ENCODE data around the gene RBM33. TPM values are rescaled to one million over a fixed set of nuclear protein-coding genes. Genes with fewer than 3 reads are reported as not detected.

RBM33 gene
- total and polyA plus RNA-seq, 2 of the 13 experiments (the other 11 are each of a cell fraction or from before 2014, with no cell fraction given) = 12.4 to 28.9 TPM

DNA sequence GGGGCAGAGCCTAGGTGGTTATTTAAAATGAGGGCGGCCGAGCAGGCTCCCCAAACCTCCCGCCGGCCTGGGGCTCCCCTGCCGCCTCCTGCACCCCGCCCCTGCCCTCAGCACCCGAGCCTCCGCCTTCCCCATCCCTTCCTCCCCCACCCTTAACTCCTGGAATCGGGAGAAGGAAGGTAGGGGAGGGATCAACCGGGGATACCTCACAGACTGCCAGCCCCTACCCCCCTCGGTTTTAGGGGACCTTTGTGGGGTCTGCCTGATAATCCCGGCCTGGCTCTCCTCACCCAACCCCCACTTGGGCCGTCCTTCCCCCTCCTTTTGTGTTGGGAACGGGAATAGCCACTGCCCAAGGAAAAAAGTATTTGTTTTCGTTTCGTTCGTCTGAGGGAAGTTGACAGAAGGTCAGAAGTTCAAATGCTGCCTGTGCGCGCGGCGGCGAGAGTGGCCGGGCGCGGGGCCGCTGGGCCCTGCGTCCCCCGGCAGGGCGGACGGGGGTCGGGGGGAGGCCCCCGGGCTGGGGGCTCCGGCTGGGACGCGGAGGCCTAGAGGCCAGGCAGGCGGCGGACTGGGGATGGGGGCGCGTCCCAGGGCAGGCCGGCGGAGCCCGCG, 165.0 kb downstream of the RBM33 start (continued):
- TF ChIP-seq, protein P1, sequence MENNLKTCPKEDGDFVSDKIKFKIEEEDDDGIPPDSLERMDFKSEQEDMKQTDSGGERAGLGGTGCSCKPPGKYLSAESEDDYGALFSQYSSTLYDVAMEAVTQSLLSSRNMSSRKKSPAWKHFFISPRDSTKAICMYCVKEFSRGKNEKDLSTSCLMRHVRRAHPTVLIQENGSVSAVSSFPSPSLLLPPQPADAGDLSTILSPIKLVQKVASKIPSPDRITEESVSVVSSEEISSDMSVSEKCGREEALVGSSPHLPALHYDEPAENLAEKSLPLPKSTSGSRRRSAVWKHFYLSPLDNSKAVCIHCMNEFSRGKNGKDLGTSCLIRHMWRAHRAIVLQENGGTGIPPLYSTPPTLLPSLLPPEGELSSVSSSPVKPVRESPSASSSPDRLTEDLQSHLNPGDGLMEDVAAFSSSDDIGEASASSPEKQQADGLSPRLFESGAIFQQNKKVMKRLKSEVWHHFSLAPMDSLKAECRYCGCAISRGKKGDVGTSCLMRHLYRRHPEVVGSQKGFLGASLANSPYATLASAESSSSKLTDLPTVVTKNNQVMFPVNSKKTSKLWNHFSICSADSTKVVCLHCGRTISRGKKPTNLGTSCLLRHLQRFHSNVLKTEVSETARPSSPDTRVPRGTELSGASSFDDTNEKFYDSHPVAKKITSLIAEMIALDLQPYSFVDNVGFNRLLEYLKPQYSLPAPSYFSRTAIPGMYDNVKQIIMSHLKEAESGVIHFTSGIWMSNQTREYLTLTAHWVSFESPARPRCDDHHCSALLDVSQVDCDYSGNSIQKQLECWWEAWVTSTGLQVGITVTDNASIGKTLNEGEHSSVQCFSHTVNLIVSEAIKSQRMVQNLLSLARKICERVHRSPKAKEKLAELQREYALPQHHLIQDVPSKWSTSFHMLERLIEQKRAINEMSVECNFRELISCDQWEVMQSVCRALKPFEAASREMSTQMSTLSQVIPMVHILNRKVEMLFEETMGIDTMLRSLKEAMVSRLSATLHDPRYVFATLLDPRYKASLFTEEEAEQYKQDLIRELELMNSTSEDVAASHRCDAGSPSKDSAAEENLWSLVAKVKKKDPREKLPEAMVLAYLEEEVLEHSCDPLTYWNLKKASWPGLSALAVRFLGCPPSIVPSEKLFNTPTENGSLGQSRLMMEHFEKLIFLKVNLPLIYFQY (CRISPR knock-in tag; IDR thresholded peaks at IDR 0.05; ENCODE audit: borderline replicate concordance) = no peak
- TF ChIP-seq, protein P2, sequence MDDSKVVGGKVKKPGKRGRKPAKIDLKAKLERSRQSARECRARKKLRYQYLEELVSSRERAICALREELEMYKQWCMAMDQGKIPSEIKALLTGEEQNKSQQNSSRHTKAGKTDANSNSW (CRISPR knock-in tag; IDR thresholded peaks at IDR 0.05; ENCODE audit: borderline replicate concordance) = no peak
- TF ChIP-seq HCFC1 (IDR thresholded peaks at IDR 0.05; ENCODE audit: low read depth, low read length) = no peak
- no peak for TF ChIP-seq KDM5B (CRISPR knock-in tag; IDR thresholded peaks at IDR 0.05; ENCODE audit: borderline replicate concordance)
- 0 out of 2 replicates have a peak, but pooled peaks have one; percentile 6 for TF ChIP-seq ZFP41 (CRISPR knock-in tag; IDR thresholded peaks at IDR 0.05; ENCODE audit: borderline replicate concordance)
- TF ChIP-seq EZH2 (conservative IDR thresholded peaks at IDR 0.05; ENCODE audit: low read depth, low read length) = no peak
- TF ChIP-seq, protein P3, sequence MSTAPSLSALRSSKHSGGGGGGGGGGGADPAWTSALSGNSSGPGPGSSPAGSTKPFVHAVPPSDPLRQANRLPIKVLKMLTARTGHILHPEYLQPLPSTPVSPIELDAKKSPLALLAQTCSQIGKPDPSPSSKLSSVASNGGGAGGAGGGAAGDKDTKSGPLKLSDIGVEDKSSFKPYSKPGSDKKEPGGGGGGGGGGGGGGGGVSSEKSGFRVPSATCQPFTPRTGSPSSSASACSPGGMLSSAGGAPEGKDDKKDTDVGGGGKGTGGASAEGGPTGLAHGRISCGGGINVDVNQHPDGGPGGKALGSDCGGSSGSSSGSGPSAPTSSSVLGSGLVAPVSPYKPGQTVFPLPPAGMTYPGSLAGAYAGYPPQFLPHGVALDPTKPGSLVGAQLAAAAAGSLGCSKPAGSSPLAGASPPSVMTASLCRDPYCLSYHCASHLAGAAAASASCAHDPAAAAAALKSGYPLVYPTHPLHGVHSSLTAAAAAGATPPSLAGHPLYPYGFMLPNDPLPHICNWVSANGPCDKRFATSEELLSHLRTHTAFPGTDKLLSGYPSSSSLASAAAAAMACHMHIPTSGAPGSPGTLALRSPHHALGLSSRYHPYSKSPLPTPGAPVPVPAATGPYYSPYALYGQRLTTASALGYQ (CRISPR knock-in tag; IDR thresholded peaks at IDR 0.05) = no peak
- TF ChIP-seq, protein P4, sequence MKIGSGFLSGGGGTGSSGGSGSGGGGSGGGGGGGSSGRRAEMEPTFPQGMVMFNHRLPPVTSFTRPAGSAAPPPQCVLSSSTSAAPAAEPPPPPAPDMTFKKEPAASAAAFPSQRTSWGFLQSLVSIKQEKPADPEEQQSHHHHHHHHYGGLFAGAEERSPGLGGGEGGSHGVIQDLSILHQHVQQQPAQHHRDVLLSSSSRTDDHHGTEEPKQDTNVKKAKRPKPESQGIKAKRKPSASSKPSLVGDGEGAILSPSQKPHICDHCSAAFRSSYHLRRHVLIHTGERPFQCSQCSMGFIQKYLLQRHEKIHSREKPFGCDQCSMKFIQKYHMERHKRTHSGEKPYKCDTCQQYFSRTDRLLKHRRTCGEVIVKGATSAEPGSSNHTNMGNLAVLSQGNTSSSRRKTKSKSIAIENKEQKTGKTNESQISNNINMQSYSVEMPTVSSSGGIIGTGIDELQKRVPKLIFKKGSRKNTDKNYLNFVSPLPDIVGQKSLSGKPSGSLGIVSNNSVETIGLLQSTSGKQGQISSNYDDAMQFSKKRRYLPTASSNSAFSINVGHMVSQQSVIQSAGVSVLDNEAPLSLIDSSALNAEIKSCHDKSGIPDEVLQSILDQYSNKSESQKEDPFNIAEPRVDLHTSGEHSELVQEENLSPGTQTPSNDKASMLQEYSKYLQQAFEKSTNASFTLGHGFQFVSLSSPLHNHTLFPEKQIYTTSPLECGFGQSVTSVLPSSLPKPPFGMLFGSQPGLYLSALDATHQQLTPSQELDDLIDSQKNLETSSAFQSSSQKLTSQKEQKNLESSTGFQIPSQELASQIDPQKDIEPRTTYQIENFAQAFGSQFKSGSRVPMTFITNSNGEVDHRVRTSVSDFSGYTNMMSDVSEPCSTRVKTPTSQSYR (CRISPR knock-in tag; IDR thresholded peaks at IDR 0.05; ENCODE audit: borderline replicate concordance) = peak; percentile 76; the same call in 1 of the 2 replicates
- TF ChIP-seq, protein P5, sequence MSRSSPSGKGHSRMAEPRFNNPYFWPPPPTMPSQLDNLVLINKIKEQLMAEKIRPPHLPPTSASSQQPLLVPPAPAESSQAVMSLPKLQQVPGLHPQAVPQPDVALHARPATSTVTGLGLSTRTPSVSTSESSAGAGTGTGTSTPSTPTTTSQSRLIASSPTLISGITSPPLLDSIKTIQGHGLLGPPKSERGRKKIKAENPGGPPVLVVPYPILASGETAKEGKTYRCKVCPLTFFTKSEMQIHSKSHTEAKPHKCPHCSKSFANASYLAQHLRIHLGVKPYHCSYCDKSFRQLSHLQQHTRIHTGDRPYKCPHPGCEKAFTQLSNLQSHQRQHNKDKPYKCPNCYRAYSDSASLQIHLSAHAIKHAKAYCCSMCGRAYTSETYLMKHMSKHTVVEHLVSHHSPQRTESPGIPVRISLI (CRISPR knock-in tag; IDR thresholded peaks at IDR 0.05; ENCODE audit: borderline replicate concordance) = peak; percentile 25; the same call in 1 of the 2 replicates
- TF ChIP-seq, protein P6, sequence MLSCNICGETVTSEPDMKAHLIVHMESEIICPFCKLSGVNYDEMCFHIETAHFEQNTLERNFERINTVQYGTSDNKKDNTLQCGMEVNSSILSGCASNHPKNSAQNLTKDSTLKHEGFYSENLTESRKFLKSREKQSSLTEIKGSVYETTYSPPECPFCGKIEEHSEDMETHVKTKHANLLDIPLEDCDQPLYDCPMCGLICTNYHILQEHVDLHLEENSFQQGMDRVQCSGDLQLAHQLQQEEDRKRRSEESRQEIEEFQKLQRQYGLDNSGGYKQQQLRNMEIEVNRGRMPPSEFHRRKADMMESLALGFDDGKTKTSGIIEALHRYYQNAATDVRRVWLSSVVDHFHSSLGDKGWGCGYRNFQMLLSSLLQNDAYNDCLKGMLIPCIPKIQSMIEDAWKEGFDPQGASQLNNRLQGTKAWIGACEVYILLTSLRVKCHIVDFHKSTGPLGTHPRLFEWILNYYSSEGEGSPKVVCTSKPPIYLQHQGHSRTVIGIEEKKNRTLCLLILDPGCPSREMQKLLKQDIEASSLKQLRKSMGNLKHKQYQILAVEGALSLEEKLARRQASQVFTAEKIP (CRISPR knock-in tag; IDR thresholded peaks at IDR 0.05; ENCODE audit: borderline replicate concordance) = no peak
- TF ChIP-seq, protein P7, sequence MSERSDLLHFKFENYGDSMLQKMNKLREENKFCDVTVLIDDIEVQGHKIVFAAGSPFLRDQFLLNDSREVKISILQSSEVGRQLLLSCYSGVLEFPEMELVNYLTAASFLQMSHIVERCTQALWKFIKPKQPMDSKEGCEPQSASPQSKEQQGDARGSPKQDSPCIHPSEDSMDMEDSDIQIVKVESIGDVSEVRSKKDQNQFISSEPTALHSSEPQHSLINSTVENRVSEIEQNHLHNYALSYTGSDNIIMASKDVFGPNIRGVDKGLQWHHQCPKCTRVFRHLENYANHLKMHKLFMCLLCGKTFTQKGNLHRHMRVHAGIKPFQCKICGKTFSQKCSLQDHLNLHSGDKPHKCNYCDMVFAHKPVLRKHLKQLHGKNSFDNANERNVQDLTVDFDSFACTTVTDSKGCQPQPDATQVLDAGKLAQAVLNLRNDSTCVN (CRISPR knock-in tag; IDR thresholded peaks at IDR 0.05; ENCODE audit: borderline replicate concordance) = no peak
- TF ChIP-seq, protein P8, sequence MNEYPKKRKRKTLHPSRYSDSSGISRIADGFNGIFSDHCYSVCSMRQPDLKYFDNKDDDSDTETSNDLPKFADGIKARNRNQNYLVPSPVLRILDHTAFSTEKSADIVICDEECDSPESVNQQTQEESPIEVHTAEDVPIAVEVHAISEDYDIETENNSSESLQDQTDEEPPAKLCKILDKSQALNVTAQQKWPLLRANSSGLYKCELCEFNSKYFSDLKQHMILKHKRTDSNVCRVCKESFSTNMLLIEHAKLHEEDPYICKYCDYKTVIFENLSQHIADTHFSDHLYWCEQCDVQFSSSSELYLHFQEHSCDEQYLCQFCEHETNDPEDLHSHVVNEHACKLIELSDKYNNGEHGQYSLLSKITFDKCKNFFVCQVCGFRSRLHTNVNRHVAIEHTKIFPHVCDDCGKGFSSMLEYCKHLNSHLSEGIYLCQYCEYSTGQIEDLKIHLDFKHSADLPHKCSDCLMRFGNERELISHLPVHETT (CRISPR knock-in tag; conservative IDR thresholded peaks at IDR 0.05) = no peak
